HCT116 (cell line): ENCODE measurements around the gene FGF18.

ENCODE experiments used
- CEBPB ChIP-seq: IDR thresholded peaks from 2 replicates; pipeline ENCODE4 v1.6.1; 2012; ENCODE audit warnings: low read depth
- CTCF ChIP-seq, 3 experiments: fragments of 200-600 bp in 1 of 3; sonication (generic) in 1 of 3; IDR thresholded peaks in 2 of 3; conservative IDR thresholded peaks in 1 of 3; 2 replicates each; pipeline ENCODE4 v1.5.1; 2012 to 2017; ENCODE audit warnings: low read depth in 2 of 3, low read length in 2 of 3, antibody characterized with exemption in 1 of 3, borderline replicate concordance in 1 of 3, control low read depth in 1 of 3, mild to moderate bottlenecking in 1 of 3, mixed read lengths in 1 of 3, mixed run types in 1 of 3, moderate library complexity in 1 of 3; ENCODE audit not compliant: insufficient read depth in 1 of 3
- EGR1 ChIP-seq: IDR thresholded peaks from 2 replicates; pipeline ENCODE4 v1.6.1; 2012; ENCODE audit warnings: low read depth
- EZH2 ChIP-seq: fragments of 200-600 bp; sonication (generic); IDR thresholded peaks from 2 replicates; pipeline ENCODE4 v1.6.1; 2017; ENCODE audit warnings: antibody characterized with exemption, mixed run types
- EZH2phosphoT487 ChIP-seq: fragments of 200-600 bp; IDR thresholded peaks from 2 replicates; pipeline ENCODE4 v1.6.1; 2018; ENCODE audit warnings: antibody characterized with exemption, borderline replicate concordance
- JUND ChIP-seq: IDR thresholded peaks from 2 replicates; pipeline ENCODE4 v1.6.1; 2012
- POLR2A ChIP-seq: IDR thresholded peaks from 2 replicates; pipeline ENCODE4 v1.7.0; 2011; ENCODE audit warnings: borderline replicate concordance; ENCODE audit not compliant: insufficient read depth, insufficient read length; ENCODE audit errors: extremely low read depth
- RAD21 ChIP-seq: IDR thresholded peaks from 2 replicates; pipeline ENCODE4 v1.6.1; 2012; ENCODE audit warnings: low read depth, mild to moderate bottlenecking
- SRF ChIP-seq: IDR thresholded peaks from 2 replicates; pipeline ENCODE4 v1.6.1; 2012; ENCODE audit warnings: low read depth
- TCF7L2 ChIP-seq: IDR thresholded peaks from 2 replicates; pipeline ENCODE4 v1.7.0; 2011; ENCODE audit warnings: borderline replicate concordance, inconsistent platforms; ENCODE audit not compliant: insufficient read depth, insufficient read length; ENCODE audit errors: extremely low read depth
- ZBTB33 ChIP-seq: IDR thresholded peaks from 2 replicates; pipeline ENCODE4 v1.6.1; 2011; ENCODE audit warnings: mild to moderate bottlenecking, low read length, moderate library complexity; ENCODE audit not compliant: insufficient replicate concordance; ENCODE audit errors: extremely low read depth
- ZNF274 ChIP-seq: fragments of 200-500 bp; sonication (Bioruptor generic); IDR thresholded peaks from 2 replicates; pipeline ENCODE4 v1.6.1; 2014; ENCODE audit warnings: mild to moderate bottlenecking, low read depth, low read length, inconsistent platforms
- TF ChIP-seq, protein P1 (sequence below): IDR thresholded peaks from 2 replicates; pipeline ENCODE4 v1.6.1; 2012; ENCODE audit warnings: low read depth

- TF ChIP-seq EGR1, result no peak
- no peak for TF ChIP-seq SRF
- TF ChIP-seq RAD21, result no peak
- no peak for TF ChIP-seq JUND
- TF ChIP-seq CTCF (IDR thresholded peaks at IDR 0.05 in 2 of 3, conservative IDR thresholded peaks at IDR 0.05 in 1 of 3; ENCODE audit: borderline replicate concordance in 1 of 3, insufficient read depth in 1 of 3, low read depth in 2 of 3, low read length in 2 of 3), result no peak
- TF ChIP-seq EZH2phosphoT487, result no peak
- no peak for TF ChIP-seq ZNF274
- TF ChIP-seq, protein P1, sequence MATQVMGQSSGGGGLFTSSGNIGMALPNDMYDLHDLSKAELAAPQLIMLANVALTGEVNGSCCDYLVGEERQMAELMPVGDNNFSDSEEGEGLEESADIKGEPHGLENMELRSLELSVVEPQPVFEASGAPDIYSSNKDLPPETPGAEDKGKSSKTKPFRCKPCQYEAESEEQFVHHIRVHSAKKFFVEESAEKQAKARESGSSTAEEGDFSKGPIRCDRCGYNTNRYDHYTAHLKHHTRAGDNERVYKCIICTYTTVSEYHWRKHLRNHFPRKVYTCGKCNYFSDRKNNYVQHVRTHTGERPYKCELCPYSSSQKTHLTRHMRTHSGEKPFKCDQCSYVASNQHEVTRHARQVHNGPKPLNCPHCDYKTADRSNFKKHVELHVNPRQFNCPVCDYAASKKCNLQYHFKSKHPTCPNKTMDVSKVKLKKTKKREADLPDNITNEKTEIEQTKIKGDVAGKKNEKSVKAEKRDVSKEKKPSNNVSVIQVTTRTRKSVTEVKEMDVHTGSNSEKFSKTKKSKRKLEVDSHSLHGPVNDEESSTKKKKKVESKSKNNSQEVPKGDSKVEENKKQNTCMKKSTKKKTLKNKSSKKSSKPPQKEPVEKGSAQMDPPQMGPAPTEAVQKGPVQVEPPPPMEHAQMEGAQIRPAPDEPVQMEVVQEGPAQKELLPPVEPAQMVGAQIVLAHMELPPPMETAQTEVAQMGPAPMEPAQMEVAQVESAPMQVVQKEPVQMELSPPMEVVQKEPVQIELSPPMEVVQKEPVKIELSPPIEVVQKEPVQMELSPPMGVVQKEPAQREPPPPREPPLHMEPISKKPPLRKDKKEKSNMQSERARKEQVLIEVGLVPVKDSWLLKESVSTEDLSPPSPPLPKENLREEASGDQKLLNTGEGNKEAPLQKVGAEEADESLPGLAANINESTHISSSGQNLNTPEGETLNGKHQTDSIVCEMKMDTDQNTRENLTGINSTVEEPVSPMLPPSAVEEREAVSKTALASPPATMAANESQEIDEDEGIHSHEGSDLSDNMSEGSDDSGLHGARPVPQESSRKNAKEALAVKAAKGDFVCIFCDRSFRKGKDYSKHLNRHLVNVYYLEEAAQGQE, result no peak
- TF ChIP-seq ZBTB33, result no peak
- no peak for TF ChIP-seq EZH2
- no peak for TF ChIP-seq CEBPB
- TF ChIP-seq POLR2A, result no peak
- no peak for TF ChIP-seq TCF7L2
Measured at GRCh38 chr5:171506951-171507350, 87.5 kb downstream of the FGF18 start.
